GM18499 (cell line): Measurements from ENCODE around the gene CCDC152.

Experiments
- ATAC-seq: cut with Tn5 transposase; IDR thresholded peaks from one replicate; pipeline ENCODE4 v1.9.1; 2021; ENCODE audit warnings: moderate number of reproducible peaks; ENCODE audit not compliant: insufficient read depth, unreplicated experiment

Gene CCDC152

DNA sequence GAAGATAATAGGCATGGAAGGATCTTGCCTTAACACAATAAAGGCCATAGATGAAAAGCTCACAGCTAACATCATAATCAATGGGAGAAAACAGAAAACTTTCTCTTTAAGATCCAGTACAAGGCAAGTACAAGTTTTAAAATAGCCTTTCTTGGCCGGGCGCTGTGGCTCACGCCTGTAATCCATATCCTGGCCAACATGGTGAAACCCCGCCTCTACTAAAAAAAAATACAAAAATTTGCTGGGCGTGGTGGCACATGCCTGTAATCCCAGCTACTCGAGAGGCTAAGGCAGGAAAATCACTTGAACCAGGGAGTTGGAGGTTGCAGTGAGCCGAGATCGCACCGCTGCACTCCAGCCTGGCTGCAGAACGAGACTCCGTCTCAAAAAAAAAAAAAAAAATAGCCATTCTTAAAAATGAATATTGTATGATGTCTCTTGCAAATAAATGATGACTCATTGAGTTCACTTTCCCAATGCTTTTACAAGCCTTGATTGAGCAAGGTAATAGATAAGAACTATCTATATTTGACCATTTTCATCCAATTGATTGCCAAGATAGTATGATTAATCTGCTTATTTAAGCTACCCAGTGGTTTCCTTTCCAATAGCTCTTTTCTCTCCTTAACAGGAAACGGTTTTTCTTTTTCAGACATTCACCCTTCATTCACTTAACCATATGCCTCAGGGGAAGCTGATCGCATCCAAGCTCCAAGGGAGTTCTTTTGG, 15.8 kb downstream of the CCDC152 start:
- no peak for ATAC-seq

DNA sequence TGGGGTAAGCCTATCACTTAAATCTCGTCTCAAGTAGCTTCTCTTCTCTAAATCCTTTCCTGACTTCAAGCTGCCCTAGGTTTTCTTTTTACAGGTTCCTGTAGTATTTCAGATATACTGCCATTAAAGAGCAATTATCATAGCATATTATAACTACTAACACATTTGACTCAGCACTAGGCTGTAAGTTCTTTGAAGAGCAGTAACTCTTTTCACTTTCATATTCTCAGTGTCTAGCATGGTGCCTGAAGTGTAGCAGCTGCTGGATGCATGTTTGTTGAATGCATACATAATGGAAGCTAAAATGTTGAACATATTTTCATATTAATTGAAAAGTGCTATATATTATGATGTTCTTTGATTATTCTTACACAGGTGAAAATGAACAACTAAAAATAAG, 22.5 kb downstream of the CCDC152 start:
- no peak for ATAC-seq

DNA sequence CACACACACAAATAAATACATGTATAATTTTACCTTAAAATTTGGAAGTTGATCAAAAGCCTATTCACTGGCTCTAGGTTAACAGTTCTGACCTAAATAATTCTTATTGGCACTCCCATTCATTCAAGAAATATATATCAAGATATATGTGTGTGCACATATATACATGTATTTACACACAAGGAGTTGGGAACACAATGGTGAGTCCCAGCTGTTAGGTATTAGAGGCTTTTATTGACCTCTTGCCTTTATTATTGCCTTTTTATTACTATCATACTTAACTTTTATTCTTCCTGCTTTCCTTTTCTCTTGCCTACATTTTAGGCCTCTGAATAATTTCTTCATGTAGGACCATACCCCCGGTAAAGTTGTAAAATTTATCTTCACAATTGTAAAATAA, 25.0 kb downstream of the CCDC152 start:
- no peak for ATAC-seq

DNA sequence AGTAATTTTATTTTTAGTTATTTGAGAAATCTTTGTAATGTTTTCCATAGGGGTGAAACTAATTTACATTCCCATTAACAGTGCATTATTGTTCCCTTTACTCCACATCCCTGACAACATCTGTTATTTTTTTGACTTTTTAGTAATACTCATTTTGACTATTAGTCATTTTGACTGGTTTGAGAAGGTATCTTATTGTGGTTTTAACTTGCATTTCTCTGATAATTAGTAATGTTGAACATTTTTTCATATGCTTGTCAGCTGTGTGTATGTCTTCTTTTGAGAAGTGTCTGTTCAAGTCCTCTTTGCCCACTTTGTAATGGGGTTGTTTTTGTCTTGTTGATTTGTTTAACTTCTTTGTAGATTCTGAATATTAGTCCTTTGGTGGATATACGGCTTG, 27.5 kb downstream of the CCDC152 start:
- no peak for ATAC-seq

DNA sequence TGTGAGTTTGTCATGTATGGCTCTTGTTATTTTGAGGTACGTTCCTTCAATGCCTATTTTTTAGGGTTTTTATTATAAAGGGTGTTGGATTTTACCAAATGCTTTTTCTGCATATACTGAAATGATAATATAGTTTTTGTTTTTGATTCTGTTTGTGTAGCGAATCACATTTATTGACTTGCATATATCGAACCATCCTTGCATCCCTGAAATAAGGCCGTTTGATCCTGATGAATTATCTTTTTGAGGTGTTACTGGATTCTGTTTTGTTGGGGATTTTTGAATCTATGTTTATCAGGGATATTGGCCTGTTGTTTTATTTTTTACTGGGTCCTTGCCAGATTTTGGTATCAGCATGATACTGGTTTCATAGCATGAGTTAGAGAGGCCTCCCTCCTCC, 29.1 kb downstream of the CCDC152 start:
- no peak for ATAC-seq

DNA sequence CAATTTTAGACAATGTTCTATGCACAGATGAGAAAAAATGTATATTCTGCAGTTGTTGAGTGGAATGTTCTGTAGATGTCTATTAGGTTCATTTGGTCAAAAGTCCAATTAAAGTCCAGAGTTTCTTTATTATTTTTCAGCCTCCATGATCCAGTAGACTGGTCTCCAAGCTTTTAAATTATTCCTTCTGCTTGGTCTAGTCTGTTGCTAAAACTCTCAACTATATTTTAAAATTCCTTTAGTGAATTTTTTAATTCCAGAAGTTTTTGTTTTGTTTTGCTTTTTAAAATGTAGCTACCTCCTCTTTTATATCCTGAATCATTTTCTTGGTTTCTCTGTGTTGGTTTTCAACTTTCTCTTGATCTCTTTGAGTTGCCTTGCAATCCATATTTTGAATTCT, 30.5 kb downstream of the CCDC152 start:
- ATAC-seq: no peak

DNA sequence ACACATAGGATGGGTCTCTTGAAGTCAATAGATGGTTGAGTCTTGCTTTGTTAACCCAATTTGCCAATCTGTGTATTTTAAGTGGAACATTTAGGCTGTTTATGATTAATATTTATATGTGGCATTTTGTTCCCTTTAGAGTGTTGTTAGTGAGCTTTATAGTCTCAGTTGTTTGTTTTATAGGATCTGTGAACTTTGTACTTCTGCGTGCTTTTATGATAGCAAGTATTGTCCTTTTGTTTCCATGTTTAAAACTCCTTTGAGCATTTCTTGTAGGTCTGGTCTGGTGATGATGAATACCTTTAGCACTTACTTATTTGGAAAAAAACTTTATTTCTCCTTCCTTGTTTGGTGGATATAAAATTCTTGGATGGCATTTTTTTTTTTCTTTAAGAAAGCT, 31.2 kb downstream of the CCDC152 start:
- ATAC-seq: no peak

DNA sequence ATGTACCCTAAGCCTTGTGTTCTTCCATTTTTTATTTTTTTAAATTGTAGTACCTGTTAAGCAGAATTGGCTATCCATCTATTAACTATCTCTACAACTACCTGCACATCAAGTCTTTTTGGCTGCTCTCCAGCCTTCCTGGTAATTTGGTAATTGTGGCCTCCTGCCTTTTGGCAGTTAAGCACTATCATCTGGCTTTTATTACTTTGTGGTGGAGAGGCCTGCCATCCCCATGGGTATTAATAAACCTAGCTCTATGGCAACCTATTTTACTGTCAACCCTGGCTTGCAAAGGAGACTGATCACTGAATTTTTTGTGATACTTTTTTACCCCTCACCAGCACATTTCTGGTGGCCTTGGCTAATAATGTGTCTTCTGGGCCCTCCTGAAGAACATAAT, 34.5 kb downstream of the CCDC152 start:
- ATAC-seq: no peak

DNA sequence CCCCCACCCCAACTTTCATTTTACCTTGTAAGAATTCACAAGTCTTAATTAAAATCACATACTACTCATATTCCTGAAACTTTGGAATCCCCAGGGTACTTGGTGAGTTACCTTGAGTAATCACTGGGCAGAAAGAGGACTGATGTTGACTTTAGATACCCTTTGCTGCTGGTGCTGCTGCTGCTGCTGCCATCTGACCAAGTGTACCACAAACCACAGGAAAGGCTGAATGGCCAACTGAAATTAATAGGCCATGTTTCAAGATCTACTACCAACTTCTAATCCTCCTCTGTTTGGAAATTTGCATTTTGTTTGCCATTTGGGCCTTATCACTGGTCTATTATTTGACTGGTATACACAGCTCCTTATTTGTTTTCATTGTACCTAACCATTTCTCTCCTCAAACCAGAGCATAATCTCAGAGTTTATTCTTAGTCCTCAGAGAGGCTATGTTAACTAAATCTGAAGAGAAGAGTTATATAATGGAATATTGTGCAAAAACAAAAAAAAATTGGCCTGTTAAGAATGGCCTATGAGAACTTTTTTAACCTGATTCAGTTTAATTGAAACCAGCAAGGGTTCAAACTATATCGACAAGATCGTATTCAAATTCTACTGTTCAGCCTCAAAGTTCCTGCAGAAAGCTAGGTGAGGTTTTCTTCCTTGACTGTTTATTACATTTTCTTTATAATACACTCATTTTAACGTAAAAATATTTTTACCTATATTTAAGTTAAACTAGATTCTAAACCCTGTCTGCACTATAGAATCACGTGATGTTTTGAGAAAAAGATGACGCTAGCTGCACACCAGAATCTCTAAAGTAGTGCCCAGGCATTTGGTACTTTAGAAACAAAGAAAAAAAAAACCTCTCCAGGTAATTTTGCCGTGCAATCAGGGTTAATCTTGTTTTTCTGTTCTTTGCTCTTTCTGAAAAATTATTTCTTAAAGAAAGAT, 41.9 kb downstream of the CCDC152 start:
- ATAC-seq: no peak

DNA sequence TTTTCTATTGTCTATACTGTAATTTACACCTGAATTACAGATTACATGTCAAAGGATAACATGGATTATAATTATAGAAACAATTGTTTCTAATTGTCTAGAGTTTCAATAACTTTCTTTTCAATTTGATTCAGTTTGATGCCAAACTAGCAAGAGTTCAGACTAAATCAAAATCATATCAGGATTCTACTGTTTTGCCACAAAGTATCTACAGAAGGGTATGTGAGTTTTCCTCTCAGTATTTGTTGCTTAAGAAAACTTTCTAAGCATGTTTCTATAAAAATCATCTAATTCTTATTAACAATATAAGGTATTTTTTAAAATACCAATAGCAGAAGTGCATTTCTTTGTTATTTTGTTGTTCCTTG, 42.6 kb downstream of the CCDC152 start:
- no peak for ATAC-seq

DNA sequence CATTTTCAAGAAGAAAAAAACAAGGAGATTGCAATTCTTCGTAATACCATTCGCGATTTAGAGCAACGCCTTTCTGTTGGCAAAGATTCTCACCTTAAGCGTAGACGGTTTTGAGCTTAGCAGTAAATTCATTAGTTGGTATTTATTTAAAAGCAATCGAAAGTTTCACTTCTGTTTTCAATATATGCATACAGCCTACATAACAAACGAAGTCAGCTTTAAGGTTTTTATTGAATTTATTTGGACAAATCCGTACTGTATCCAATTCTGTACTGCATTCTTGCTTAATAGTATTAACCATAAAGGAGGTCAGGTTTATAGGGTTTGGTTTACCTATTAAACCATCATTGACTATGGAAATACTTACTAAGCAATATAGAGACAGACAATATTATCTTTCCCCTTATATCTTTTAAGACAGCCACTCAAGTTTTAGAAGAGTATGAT, 43.1 kb downstream of the CCDC152 start:
- no peak for ATAC-seq

DNA sequence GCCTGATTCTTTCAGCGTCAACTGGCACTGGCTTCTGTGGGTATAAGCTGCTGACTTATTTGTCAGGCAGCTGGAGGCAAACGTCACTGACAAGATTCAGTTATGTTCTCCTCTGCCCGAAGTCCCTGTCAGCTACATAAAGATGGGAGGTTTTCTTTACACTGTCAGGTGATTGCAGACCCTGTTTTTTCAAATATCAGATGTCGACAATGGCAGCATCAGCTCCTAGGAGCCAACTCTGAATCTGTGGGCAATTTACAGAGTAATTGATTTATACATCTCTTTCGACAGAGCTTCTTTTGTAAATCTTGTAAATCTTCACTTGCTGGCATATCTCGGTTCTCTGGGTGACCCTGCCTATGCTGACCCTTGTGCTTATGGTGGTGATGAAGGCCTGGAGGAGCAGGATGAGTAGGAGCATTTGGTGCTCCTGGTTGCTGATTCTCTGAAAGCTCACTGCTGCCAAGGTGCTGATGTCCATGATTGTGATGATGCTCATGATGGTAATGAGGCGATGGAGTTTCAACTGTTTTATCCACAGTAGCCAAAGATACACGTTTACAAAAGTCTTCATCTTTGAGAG, 44.2 kb downstream of the CCDC152 start:
- ATAC-seq: no peak

DNA sequence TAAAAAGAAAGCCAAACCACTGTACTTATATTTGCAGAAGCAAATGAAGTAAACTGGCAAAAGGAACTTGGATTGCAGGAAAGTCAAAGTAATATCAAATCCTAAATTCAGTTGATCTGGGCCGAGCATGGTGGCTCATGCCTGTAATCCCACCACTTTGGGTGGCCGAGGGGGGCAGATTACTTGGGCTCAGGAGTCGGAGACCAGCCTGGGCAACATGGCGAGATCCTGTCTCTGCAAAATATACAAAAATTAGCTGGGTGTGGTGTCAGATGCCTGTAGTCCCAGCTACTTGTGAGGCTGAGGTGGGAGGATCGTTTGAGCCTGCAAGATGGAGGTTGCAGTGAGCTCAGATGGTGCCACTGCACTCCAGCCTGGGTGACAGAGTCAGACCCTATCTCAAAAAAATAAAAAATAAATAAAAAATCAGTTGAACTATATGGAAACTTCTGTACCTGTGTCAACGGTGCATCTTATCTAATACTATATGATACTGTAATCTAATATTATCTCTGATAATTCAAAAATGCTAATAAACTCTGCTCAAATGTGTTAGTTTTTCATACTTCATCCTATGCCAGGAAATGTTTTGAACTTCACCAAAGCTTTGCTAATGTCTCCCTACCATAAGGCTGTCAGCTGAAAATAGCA, 45.0 kb downstream of the CCDC152 start:
- ATAC-seq: no peak

DNA sequence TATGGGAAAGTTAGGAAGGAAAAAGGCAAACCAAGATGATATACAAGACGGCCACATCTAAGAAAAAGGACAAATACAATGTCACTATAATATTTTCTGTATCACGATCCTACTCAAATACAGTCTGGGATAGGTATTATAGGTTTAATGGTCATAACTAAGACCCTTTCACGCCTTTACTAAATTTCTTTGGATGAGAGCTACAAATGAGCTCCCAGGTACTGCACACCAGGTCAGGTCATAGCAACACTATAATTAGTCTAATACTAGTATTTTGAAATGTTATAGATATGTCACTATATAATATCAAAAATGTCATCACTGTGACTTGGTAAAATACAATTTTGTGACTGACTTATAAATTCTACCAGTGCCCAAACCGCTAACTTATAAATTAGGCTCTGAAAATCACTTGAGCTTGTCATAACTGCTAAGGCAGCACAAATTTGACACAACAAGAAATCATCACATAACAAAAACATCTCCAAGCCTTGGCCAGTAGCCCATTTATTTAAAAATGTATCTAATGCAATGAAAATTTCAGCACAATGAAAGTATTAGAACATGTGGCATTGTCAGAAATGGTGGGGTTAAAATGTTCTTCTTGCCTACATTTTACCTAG, 48.2 kb downstream of the CCDC152 start:
- ATAC-seq: no peak

DNA sequence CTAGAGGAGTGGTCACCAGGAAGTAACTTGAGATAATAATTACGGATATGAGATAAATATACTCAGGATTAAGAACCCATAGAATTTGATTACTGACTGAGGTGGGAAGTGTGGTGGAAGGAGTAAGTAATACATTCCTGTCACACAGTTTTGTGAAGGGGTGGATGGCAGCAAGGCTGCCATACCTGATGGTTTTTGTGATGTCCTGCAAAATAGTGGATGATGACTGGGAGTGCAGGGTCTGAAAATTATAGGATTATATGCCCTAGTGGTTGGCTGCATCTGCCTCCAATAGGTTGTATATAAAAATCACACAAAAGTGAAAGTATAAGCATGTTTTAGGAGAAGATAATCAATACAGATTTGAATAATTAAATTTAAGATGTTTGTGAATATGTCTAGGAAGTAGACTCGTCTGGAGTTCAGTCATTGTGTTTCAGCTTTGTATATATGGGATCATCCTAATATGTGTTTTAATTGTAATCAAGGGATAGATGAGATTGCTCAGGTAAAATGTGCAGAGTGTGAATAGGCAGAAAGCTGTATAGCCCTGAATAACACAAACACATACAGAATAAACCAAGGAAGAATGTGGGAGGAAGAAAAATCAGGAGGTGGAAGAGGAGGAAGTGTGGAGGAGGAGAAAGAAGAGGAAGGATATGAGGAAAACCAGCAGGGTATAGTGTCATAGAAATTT, 49.5 kb downstream of the CCDC152 start:
- ATAC-seq: no peak

DNA sequence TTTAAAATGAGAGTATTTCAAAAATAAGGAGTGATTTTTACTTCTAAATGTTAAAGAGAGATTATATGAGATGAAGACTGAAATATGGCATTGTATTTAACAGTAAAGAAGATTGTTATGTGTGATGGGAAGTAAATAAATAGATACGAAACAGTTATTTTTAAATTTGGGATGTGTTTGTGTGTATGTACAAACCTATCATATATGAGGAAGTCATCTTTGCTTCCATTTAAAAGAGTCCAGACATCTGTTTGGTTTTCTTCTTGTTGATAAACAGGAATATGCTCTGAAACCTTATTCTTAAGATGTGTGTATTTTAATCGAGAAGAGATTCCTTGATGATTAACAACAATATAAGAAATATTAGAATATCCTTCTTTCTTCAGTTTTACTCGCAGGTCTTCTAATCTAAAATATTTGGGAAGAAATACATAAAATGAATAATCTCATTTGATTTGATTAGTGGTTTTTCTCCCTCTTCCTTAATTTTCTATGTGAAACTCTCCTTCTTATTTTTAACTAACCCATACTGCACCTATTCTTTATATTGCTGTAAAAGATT, 50.2 kb downstream of the CCDC152 start:
- ATAC-seq: no peak

DNA sequence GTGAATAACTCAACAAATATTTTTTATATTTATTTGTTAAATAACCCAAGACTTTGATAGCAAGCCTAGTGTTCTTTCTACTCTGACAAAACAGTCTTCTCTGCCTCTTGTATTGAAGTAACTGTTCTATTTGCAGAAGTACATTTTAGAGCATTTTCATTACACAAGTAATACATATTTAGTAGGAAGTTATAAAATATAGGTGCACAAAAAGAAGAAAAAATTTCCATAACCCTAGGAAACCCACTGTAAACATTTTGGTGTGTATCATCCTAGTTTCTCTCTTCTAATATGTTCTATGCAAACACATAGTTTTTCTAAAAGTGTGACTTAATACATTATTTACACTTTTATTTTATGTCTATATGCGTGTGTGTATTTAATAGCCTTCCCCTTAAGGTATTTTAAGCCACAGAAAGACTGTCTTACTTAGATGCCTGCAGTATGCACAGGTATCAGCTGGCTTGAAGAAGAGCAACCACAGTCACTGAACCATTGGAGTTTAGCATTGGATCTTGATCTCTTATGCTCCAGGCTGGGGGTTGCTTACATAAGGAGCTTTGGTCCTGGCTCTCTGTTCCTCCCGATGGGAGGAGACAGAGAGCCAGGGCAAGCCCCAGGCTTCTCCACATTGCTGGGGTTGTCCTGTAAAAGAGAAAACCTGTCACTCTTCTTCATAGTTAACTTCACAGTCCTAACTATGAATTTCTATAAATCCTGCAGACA, 51.3 kb downstream of the CCDC152 start:
- ATAC-seq: no peak

DNA sequence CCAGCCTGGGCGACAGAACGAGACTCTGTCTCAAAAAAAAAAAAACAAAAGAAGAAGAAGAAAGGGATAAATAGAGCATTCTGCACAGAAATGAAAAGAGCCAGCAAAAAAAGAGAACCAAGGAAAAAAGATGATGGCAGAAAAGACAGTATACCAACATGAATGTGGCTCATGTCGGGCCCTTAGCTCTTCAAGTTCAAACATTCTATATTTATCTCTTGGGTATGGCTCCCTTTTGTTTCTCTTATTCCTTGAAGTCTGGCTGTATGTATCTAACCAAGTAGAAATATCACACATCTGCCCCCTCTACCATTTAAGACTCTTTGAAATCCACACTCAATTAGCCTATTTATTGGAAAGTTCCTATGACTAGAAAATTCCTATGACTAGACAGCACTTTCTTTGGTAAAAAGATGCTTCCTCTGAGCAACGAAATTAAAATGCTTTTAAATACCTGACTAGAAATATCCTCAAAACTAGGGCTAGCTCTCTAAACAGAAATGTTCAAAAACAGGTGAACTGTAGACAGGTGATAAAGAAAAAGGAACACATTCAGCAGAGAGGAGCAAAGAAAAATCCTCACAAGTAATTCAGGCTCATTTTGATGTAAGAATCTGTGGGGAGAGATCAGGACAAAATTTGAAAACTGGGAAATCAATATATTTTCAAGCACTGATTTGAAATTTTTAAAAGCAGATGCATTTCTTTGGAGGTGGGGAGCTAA, 52.4 kb downstream of the CCDC152 start:
- no peak for ATAC-seq
